Epithelial cell of proximal tubule (primary cell): ENCODE measurements around the gene DGKB. TPM values are rescaled to one million over a fixed set of nuclear protein-coding genes. Genes with fewer than 3 reads are reported as not detected.

Experiments
- DNase-seq: peaks from one replicate; pipeline ENCODE4 v3.0.0-alpha.2; 2011; ENCODE audit warnings: low read depth
- H3K4me3 ChIP-seq: 2 replicates; pipeline ENCODE4 v1.5.1; 2011; ENCODE audit warnings: low read depth, mild to moderate bottlenecking, low read length
- total RNA-seq: library from RNA; depleted of rRNA; stranded (reverse); fragments of >200 nt; gene quantifications from 2 replicates; pipeline ENCODE4 v1.2.3, GENCODE V29; 2015
- TF ChIP-seq, protein P1 (sequence below): conservative IDR thresholded peaks from 2 replicates; pipeline ENCODE4 v1.5.1; 2012; ENCODE audit warnings: low read depth, mild to moderate bottlenecking, low read length

DGKB gene
- total RNA-seq, 1 donor from 2014 or later, result 0.69 TPM

DNA sequence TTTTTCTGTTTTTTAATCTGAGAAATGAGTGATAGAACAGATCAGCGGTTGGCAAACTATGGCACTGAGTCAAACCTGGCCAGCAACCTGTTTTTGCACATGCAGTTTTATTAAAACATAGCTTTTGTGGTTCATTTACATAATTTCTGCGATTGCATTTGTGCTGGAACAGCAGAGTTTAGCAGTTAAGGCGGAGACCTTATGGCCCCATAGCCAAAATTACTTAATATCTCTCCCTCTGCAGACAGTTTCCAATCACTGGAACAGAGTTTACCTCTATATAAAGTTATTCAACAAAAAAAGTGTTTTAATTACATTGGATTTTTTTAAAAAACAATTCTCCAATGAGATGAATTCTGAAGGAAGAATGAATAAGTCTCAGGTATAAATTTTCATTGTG is 212.1 kb downstream of the DGKB start:
- TF ChIP-seq, protein P1, sequence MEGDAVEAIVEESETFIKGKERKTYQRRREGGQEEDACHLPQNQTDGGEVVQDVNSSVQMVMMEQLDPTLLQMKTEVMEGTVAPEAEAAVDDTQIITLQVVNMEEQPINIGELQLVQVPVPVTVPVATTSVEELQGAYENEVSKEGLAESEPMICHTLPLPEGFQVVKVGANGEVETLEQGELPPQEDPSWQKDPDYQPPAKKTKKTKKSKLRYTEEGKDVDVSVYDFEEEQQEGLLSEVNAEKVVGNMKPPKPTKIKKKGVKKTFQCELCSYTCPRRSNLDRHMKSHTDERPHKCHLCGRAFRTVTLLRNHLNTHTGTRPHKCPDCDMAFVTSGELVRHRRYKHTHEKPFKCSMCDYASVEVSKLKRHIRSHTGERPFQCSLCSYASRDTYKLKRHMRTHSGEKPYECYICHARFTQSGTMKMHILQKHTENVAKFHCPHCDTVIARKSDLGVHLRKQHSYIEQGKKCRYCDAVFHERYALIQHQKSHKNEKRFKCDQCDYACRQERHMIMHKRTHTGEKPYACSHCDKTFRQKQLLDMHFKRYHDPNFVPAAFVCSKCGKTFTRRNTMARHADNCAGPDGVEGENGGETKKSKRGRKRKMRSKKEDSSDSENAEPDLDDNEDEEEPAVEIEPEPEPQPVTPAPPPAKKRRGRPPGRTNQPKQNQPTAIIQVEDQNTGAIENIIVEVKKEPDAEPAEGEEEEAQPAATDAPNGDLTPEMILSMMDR, result no peak
- DNase-seq, result no peak
- H3K4me3 ChIP-seq, result no peak overlapping the region

DNA sequence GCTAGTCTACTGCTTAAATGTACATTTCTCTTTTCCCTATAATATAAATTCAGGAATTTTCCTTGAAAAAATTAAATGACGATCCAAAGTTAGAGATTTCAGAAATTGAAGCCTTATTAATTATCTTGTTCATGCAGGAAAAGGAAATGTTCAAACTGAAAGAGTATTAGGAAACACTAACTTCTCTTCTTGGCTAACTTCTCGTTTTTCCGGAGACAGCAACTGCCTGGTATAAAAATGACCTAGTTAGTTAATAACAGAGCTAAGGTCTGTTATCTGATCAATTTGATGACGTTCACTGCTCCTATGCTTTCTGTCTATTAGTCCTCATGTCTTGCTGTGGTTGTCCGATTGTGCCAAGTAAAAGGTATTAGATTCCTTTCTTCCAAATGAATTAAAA is 212.5 kb downstream of the DGKB start:
- TF ChIP-seq, protein P1, result no peak
- no peak overlapping the region for H3K4me3 ChIP-seq
- DNase-seq, result no peak

DNA sequence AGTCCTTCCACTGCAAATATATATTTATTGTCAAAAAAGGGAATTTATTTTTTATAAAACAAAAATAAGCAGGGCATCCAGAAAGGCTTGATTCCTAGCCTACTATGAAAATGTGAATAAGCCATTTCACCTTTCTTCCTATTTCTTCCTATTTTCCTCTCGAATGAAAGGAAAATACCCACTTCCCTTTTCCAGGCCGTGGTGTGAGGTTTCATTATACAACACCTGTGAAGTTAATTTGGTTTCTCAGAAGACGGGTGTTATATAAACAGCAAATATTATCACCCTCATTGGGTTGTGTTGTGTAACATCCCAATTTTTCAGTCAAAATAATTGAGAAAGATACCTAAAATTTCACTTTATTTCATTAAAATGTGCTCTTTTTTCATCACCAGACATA is 214.3 kb downstream of the DGKB start:
- TF ChIP-seq, protein P1, result no peak
- no peak for DNase-seq

DNA sequence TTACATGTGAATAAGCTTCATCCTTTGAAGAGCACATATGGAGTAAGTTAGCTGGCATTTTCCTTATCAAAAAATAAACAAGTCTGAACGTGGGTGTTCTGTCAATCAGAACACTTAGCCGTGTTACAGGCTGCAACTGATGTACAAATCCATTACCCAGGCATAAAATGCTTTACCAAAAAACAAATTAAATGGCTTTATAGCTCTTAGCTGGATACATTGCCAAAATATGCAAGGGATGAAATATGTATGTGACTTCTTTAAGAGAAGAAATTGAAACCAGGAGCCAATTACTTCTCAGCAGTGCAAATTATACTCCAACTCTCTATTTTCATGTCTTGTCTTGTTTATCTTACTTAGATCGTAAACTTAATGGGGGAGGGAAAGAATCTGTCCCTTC is 214.8 kb downstream of the DGKB start:
- TF ChIP-seq, protein P1, result no peak
- no peak for DNase-seq
- no peak overlapping the region for H3K4me3 ChIP-seq

More for the DNA sequence above, 214.3 kb downstream of the DGKB start:
- no peak overlapping the region for H3K4me3 ChIP-seq

DNA sequence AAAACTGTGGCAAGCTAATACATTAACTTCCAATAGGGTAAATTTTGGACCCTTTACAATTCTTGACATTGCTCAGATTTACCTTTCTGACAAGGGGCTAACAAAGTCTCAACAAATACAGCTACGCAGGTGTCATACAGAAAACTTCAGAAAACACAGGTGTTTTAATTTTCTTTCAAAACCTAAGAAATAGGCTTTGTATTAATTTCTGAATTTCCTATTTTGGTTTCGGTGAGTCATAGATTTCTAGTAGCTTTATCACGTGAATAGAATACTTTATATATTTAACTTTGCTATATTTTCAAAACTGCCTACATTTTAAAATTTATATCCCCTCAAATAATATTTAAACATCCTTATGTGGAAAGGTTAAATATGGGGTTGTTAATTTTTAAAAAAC is 215.3 kb downstream of the DGKB start:
- DNase-seq, result no peak
- TF ChIP-seq, protein P1, result no peak
- no peak overlapping the region for H3K4me3 ChIP-seq

DNA sequence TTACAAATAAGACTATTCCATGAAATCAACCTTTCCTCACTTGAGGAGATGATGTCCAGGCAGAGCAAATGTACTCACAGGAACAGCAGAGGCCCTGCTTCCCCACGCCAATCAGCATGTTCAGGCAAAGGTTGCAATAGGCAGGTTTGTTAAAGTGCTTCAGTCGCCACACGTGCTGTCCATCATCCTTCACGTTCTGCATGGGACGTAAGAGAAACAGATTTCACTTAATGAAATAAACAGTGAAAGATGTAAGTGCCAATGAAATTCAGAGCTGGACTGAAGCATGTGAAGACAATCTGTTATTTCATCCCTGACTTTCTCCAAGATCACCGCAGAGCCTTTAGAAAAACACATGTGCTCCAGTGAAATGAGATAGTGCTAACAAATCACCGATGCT is 217.4 kb downstream of the DGKB start:
- TF ChIP-seq, protein P1, result no peak
- no peak overlapping the region for H3K4me3 ChIP-seq
- no peak for DNase-seq

DNA sequence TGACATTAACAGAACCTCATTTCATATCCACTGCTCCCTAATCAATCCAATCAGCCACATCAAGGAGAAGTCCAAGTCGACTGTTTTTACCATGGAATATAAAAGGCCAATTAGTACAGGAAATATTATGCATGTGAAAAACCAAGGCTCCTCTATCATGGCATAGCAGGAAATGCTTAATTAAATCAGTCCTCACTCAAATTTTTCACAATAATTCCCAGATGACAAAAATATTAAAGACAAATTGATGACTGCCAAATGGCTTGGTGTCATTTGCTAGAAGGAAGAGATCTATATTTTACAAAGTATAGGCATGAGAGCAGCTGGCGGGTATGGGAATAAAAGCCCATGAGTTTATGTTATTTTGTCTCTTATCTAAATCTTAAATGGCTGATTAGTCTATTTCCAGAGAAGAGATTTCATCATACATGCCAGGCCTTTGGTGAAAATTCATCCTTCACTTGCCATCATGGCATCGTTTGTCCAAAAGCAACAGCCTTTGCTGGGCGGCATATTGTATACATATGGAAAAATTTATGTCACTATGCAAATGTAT is 219.6 kb downstream of the DGKB start:
- H3K4me3 ChIP-seq, result no peak overlapping the region
- TF ChIP-seq, protein P1, result no peak
- DNase-seq, result no peak
